Pulmonary artery endothelial cell (primary cell): ENCODE data around the gene RAB3D. TPM values are rescaled to one million over a fixed set of nuclear protein-coding genes. Genes with fewer than 3 reads are reported as not detected.

Experiments
- total RNA-seq: library from RNA; depleted of rRNA; stranded (reverse); fragments of >200 nt; gene quantifications from 2 replicates; pipeline ENCODE4 v1.2.3, GENCODE V29; 2014

The RAB3D gene
- total RNA-seq, 1 donor from 2014 or later, result 47.1 TPM

Other genes with a start within 250 kb of the RAB3D start
- gene SPC24, start 183.9 kb downstream of the RAB3D start, total RNA-seq, result 108 and 116 TPM in 2 replicates
- 52.2 and 62.8 TPM in 2 replicates for gene KANK2, start 142.1 kb downstream of the RAB3D start, total RNA-seq
- gene ANGPTL8, start 100.0 kb downstream of the RAB3D start, total RNA-seq, result not detected in 2 replicates
- gene DOCK6, start 77.1 kb downstream of the RAB3D start, total RNA-seq, result 53.3 and 66.8 TPM in 2 replicates
- gene TSPAN16, start 43.5 kb downstream of the RAB3D start, total RNA-seq, result not detected in 2 replicates
- 57.1 and 64.0 TPM in 2 replicates for gene TMEM205, start 6.6 kb upstream of the RAB3D start, total RNA-seq
- gene CCDC159, start 6.9 kb upstream of the RAB3D start, total RNA-seq, result 8.2 and 10.6 TPM in 2 replicates
- gene PLPPR2, start 15.8 kb upstream of the RAB3D start, total RNA-seq, result 5.5 and 7.6 TPM in 2 replicates
- 0.73 and 0.78 TPM in 2 replicates for gene SWSAP1, start 35.0 kb upstream of the RAB3D start, total RNA-seq
- gene EPOR, start 44.7 kb upstream of the RAB3D start, total RNA-seq, result 7.9 and 8.5 TPM in 2 replicates
- gene RGL3, start 79.7 kb upstream of the RAB3D start, total RNA-seq, result 0.66 and 2.6 TPM in 2 replicates
- 0.13 and 0.18 TPM in 2 replicates for gene ODAD3, start 95.5 kb upstream of the RAB3D start, total RNA-seq
- 154 and 185 TPM in 2 replicates for gene PRKCSH, start 96.0 kb upstream of the RAB3D start, total RNA-seq
- not detected in 2 replicates for gene ELAVL3, start 141.4 kb upstream of the RAB3D start, total RNA-seq
- gene ZNF653, start 166.2 kb upstream of the RAB3D start, total RNA-seq, result 5.5 and 6.0 TPM in 2 replicates
- gene ECSIT, start 189.5 kb upstream of the RAB3D start, total RNA-seq, result 34.9 and 55.2 TPM in 2 replicates
- 0.07 and 0.35 TPM in 2 replicates for gene CNN1, start 199.2 kb upstream of the RAB3D start, total RNA-seq
- gene ELOF1, start 219.6 kb upstream of the RAB3D start, total RNA-seq, result 29.5 and 31.8 TPM in 2 replicates
- gene ACP5, start 238.0 kb upstream of the RAB3D start, total RNA-seq, result 1.2 TPM in 1 of 2 replicates, not detected in the other